ENCODE measurements around the gene MED27. TPM values are rescaled to one million over a fixed set of nuclear protein-coding genes. Genes with fewer than 3 reads are reported as not detected.

MED27 gene
- total and polyA plus RNA-seq, 2 of the 4 experiments (the other 2 are of a cell fraction), result 50.2 to 63.4 TPM

DNA sequence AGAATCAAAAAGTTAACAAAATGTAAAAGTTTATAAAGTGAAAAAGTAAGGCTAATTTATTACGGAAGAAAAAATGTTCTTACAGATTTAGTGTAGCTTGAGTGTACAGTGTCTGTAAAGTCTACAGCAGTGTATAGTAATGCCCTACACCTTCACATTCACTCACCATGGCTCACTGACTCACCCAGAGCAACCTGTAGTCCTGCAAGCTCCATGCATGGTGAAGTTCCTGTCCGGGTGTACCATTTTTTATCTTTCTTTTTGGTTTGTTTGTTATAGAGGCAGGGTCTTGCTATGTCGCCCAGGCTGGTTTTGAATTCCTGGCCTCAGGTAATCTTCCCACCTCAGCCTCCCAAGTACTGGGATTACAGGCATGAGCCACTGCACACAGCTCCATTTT lies 93.6 kb downstream of the MED27 start:
- WGBS, 2 experiments (ENCODE audit: extremely low coverage in 2 of 2, insufficient read length in 1 of 2), result 100% methylated on average over 1 of the region's 3 CpGs; no CpG with 5 or more reads in 1 of the 2 experiments
- H2BK15ac ChIP-seq (ENCODE audit: low read depth, low read length), result no peak overlapping the region
- ChIA-PET CTCF (interaction anchor here (0.6 to 1.3 kb wide), 3 partner anchors 22 to 235 kb away, joined by 3 to 8 read pairs (median 3); no protein-coding TSS in a partner anchor), POLR2A (ENCODE audit: unreplicated experiment) (no interaction called here)
- no peak overlapping the region for H4K8ac ChIP-seq (ENCODE audit: low read depth in 2 of 2, low read length in 2 of 2)
- H3K79me1 ChIP-seq (ENCODE audit: low read depth in 1 of 2, low read length in 2 of 2), result peaks cover 37 to 67% of the 10 kb centered on the region in 2 experiments
- DNase-seq (no peak), ATAC-seq (ENCODE audit: low read depth) (no peak)
- H3K27ac ChIP-seq (ENCODE audit: insufficient read depth, low read length), result no peak overlapping the region
- in situ Hi-C loops (cut with MboI; ENCODE audit: low sequenced_read_pairs) (no loop called here), intact Hi-C loops (cut with micrococcal nuclease) (no loop called here), dilution Hi-C loops (cut with HindIII; ENCODE audit: low sequenced_read_pairs, unreplicated experiment) (no loop called here)
- H2BK20ac ChIP-seq (ENCODE audit: low read depth, low read length), result no peak overlapping the region
- no peaks in the 10 kb centered on the region for H3K9me3 ChIP-seq (ENCODE audit: control insufficient read depth, insufficient read depth, low read length)
- H3K4me1 ChIP-seq (ENCODE audit: control insufficient read depth, insufficient read depth, low read length), result peaks cover 5% of the 10 kb centered on the region
- no peak overlapping the region for H3K14ac ChIP-seq (replicated peaks; ENCODE audit: low read depth, low read length)
- no peak overlapping the region; the same call in 1 of the 2 replicates for H3K18ac ChIP-seq (ENCODE audit: low read depth, low read length)
- no peak overlapping the region for H4K5ac ChIP-seq (ENCODE audit: low read depth, low read length)
- H4K91ac ChIP-seq (ENCODE audit: insufficient read depth, low read depth, low read length), result no peak overlapping the region
- no peak overlapping the region for H3K23ac ChIP-seq (ENCODE audit: low read depth, low read length)
- H3K4me3 ChIP-seq (ENCODE audit: insufficient read depth, low read depth, low read length), result no peak overlapping the region
- H2AK9ac ChIP-seq (replicated peaks; ENCODE audit: low read depth, low read length, poor library complexity), result no peak overlapping the region
- H2BK5ac ChIP-seq (ENCODE audit: low read depth, low read length, poor library complexity, severe bottlenecking), result no peak overlapping the region
- H3K9me1 ChIP-seq (ENCODE audit: insufficient read depth, low read length), result peaks cover 11% of the 10 kb centered on the region
- H3K4ac ChIP-seq (ENCODE audit: low read depth, low read length), result no peak overlapping the region
- TF ChIP-seq POLR2A (IDR thresholded peaks at IDR 0.05; ENCODE audit: low read depth, low read length) (no peak), MXI1 (IDR thresholded peaks at IDR 0.05; ENCODE audit: borderline replicate concordance, low read depth, low read length) (no peak), RCOR1 (IDR thresholded peaks at IDR 0.05; ENCODE audit: insufficient replicate concordance, low read length) (no peak), MAZ (IDR thresholded peaks at IDR 0.05; ENCODE audit: borderline replicate concordance, low read depth, low read length) (no peak)
- TF ChIP-seq, protein P1, sequence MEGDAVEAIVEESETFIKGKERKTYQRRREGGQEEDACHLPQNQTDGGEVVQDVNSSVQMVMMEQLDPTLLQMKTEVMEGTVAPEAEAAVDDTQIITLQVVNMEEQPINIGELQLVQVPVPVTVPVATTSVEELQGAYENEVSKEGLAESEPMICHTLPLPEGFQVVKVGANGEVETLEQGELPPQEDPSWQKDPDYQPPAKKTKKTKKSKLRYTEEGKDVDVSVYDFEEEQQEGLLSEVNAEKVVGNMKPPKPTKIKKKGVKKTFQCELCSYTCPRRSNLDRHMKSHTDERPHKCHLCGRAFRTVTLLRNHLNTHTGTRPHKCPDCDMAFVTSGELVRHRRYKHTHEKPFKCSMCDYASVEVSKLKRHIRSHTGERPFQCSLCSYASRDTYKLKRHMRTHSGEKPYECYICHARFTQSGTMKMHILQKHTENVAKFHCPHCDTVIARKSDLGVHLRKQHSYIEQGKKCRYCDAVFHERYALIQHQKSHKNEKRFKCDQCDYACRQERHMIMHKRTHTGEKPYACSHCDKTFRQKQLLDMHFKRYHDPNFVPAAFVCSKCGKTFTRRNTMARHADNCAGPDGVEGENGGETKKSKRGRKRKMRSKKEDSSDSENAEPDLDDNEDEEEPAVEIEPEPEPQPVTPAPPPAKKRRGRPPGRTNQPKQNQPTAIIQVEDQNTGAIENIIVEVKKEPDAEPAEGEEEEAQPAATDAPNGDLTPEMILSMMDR (conservative IDR thresholded peaks at IDR 0.05; ENCODE audit: low read depth, low read length), result no peak
- H3K56ac ChIP-seq (ENCODE audit: extremely low read depth, insufficient read depth, low read length), result no peak overlapping the region
- no peaks in the 10 kb centered on the region for H3K27me3 ChIP-seq (ENCODE audit: control insufficient read depth, insufficient read depth, low read length)
- H3K4me2 ChIP-seq (ENCODE audit: low read depth, low read length), result no peak overlapping the region
- no TSS peak for BruUV-seq (replicated peaks)
- no peaks in the 10 kb centered on the region for H3K36me3 ChIP-seq (ENCODE audit: control insufficient read depth, insufficient read depth, low read length)
- H3K9ac ChIP-seq (ENCODE audit: low read depth, low read length), result no peak overlapping the region
- H2AK5ac ChIP-seq (ENCODE audit: low read depth, low read length), result no peak overlapping the region
- no peak overlapping the region for H2BK120ac ChIP-seq (ENCODE audit: low read depth, low read length)
- H2AFZ ChIP-seq (replicated peaks; ENCODE audit: low read length, poor library complexity), result no peak overlapping the region
- H4K20me1 ChIP-seq (ENCODE audit: insufficient read depth, low read length), result peaks cover 7% of the 10 kb centered on the region; the same call in 1 of the 2 replicates
